Measurements from ENCODE around the gene KRT26.
"Not testable (repeated sequence)": the region's sequence is repeated elsewhere in the genome, so short reads cannot be mapped to it uniquely, and the experiment has no call there.

The KRT26 gene

GRCh38 chr17:40748666-40749065, 23.3 kb downstream of the KRT26 start:
- H3K4me3 ChIP-seq (ENCODE audit: low read length); H3K27me3 ChIP-seq (ENCODE audit: insufficient read depth, low read length); H3K4me1 ChIP-seq (ENCODE audit: insufficient read depth, low read length); H3K9me3 ChIP-seq (ENCODE audit: low read length); H2AFZ ChIP-seq (ENCODE audit: low read depth, low read length); H3K36me3 ChIP-seq (ENCODE audit: insufficient read depth, low read length): not testable (repeated sequence)

- Histone ChIP-seq H3K36me3 (ENCODE audit: insufficient read depth, low read length) (no peaks in the 10 kb centered on the region), H3K4me3 (ENCODE audit: low read length) (no peak overlapping the region), H3K27me3 (ENCODE audit: insufficient read depth, low read length) (peaks cover 15% of the 10 kb centered on the region), H2AFZ (ENCODE audit: low read depth, low read length) (no peak overlapping the region), H3K9me3 (ENCODE audit: low read length) (no peaks in the 10 kb centered on the region), H3K4me1 (ENCODE audit: insufficient read depth, low read length) (no peaks in the 10 kb centered on the region)
Observed at GRCh38 chr17:40738553-40738952, 33.4 kb downstream of the KRT26 start.

- Histone ChIP-seq H3K9me3 (ENCODE audit: low read length) (no peaks in the 10 kb centered on the region), H3K4me1 (ENCODE audit: insufficient read depth, low read length) (no peaks in the 10 kb centered on the region), H3K4me3 (ENCODE audit: low read length) (no peak overlapping the region), H3K27me3 (ENCODE audit: insufficient read depth, low read length) (peaks cover 14% of the 10 kb centered on the region), H2AFZ (ENCODE audit: low read depth, low read length) (no peak overlapping the region), H3K36me3 (ENCODE audit: insufficient read depth, low read length) (no peaks in the 10 kb centered on the region)
Observed at GRCh38 chr17:40735016-40735415, 37.0 kb downstream of the KRT26 start.

GRCh38 chr17:40734018-40734417, 38.0 kb downstream of the KRT26 start:
- H2AFZ ChIP-seq (ENCODE audit: low read depth, low read length): no peak overlapping the region
- no peak overlapping the region for H3K4me3 ChIP-seq (ENCODE audit: low read length)
- no peaks in the 10 kb centered on the region for H3K36me3 ChIP-seq (ENCODE audit: insufficient read depth, low read length)
- H3K9me3 ChIP-seq (ENCODE audit: low read length): no peaks in the 10 kb centered on the region
- no peaks in the 10 kb centered on the region for H3K4me1 ChIP-seq (ENCODE audit: insufficient read depth, low read length)
- peaks cover 13% of the 10 kb centered on the region for H3K27me3 ChIP-seq (ENCODE audit: insufficient read depth, low read length)

GRCh38 chr17:40730970-40731369, 41.0 kb downstream of the KRT26 start:
- H3K9me3 ChIP-seq (ENCODE audit: low read length): no peaks in the 10 kb centered on the region
- no peaks in the 10 kb centered on the region for H3K4me1 ChIP-seq (ENCODE audit: insufficient read depth, low read length)
- H2AFZ ChIP-seq (ENCODE audit: low read depth, low read length): no peak overlapping the region
- peaks cover 10% of the 10 kb centered on the region for H3K27me3 ChIP-seq (ENCODE audit: insufficient read depth, low read length)
- H3K36me3 ChIP-seq (ENCODE audit: insufficient read depth, low read length): no peaks in the 10 kb centered on the region
- H3K4me3 ChIP-seq (ENCODE audit: low read length): no peak overlapping the region

- Histone ChIP-seq H3K4me3 (ENCODE audit: low read length) (no peak overlapping the region), H3K4me1 (ENCODE audit: insufficient read depth, low read length) (no peaks in the 10 kb centered on the region), H3K36me3 (ENCODE audit: insufficient read depth, low read length) (no peaks in the 10 kb centered on the region)
Observed at GRCh38 chr17:40727447-40728231, 44.4 kb downstream of the KRT26 start.

GRCh38 chr17:40726919-40727318, 45.1 kb downstream of the KRT26 start:
- Histone ChIP-seq H2AFZ (ENCODE audit: low read depth, low read length) (no peak overlapping the region), H3K27me3 (ENCODE audit: insufficient read depth, low read length) (no peaks in the 10 kb centered on the region), H3K4me3 (ENCODE audit: low read length) (no peak overlapping the region), H3K9me3 (ENCODE audit: low read length) (no peaks in the 10 kb centered on the region), H3K36me3 (ENCODE audit: insufficient read depth, low read length) (no peaks in the 10 kb centered on the region), H3K4me1 (ENCODE audit: insufficient read depth, low read length) (no peaks in the 10 kb centered on the region)

More at GRCh38 chr17:40727447-40728231, 44.4 kb downstream of the KRT26 start:
- no peaks in the 10 kb centered on the region for H3K9me3 ChIP-seq (ENCODE audit: low read length)
- H2AFZ ChIP-seq (ENCODE audit: low read depth, low read length): no peak overlapping the region
- H3K27me3 ChIP-seq (ENCODE audit: insufficient read depth, low read length): no peaks in the 10 kb centered on the region

GRCh38 chr17:40724656-40725055, 47.3 kb downstream of the KRT26 start:
- Histone ChIP-seq H3K36me3 (ENCODE audit: insufficient read depth, low read length) (no peaks in the 10 kb centered on the region), H3K4me1 (ENCODE audit: insufficient read depth, low read length) (no peaks in the 10 kb centered on the region), H3K4me3 (ENCODE audit: low read length) (no peak overlapping the region), H3K27me3 (ENCODE audit: insufficient read depth, low read length) (no peaks in the 10 kb centered on the region), H3K9me3 (ENCODE audit: low read length) (no peaks in the 10 kb centered on the region), H2AFZ (ENCODE audit: low read depth, low read length) (no peak overlapping the region)

- H3K27me3 ChIP-seq (ENCODE audit: insufficient read depth, low read length): peaks cover 3% of the 10 kb centered on the region
- H3K9me3 ChIP-seq (ENCODE audit: low read length): no peaks in the 10 kb centered on the region
- no peak overlapping the region for H3K4me3 ChIP-seq (ENCODE audit: low read length)
- H3K36me3 ChIP-seq (ENCODE audit: insufficient read depth, low read length): no peaks in the 10 kb centered on the region
- no peaks in the 10 kb centered on the region for H3K4me1 ChIP-seq (ENCODE audit: insufficient read depth, low read length)
- no peak overlapping the region for H2AFZ ChIP-seq (ENCODE audit: low read depth, low read length)
Observed at GRCh38 chr17:40722241-40722640, 49.8 kb downstream of the KRT26 start.

- Histone ChIP-seq H3K4me1 (ENCODE audit: insufficient read depth, low read length) (no peaks in the 10 kb centered on the region), H3K9me3 (ENCODE audit: low read length) (no peaks in the 10 kb centered on the region), H3K27me3 (ENCODE audit: insufficient read depth, low read length) (peaks cover 3% of the 10 kb centered on the region), H3K36me3 (ENCODE audit: insufficient read depth, low read length) (no peaks in the 10 kb centered on the region), H3K4me3 (ENCODE audit: low read length) (no peak overlapping the region), H2AFZ (ENCODE audit: low read depth, low read length) (no peak overlapping the region)
Observed at GRCh38 chr17:40720899-40721298, 51.1 kb downstream of the KRT26 start.

GRCh38 chr17:40718930-40719329, 53.1 kb downstream of the KRT26 start:
- no peak overlapping the region for H2AFZ ChIP-seq (ENCODE audit: low read depth, low read length)
- no peaks in the 10 kb centered on the region for H3K9me3 ChIP-seq (ENCODE audit: low read length)
- no peak overlapping the region for H3K4me3 ChIP-seq (ENCODE audit: low read length)
- no peaks in the 10 kb centered on the region for H3K4me1 ChIP-seq (ENCODE audit: insufficient read depth, low read length)
- no peaks in the 10 kb centered on the region for H3K36me3 ChIP-seq (ENCODE audit: insufficient read depth, low read length)
- peaks cover 3% of the 10 kb centered on the region for H3K27me3 ChIP-seq (ENCODE audit: insufficient read depth, low read length)

- Histone ChIP-seq H3K4me3 (ENCODE audit: low read length) (no peak overlapping the region), H3K4me1 (ENCODE audit: insufficient read depth, low read length) (no peaks in the 10 kb centered on the region), H3K27me3 (ENCODE audit: insufficient read depth, low read length) (peaks cover 6% of the 10 kb centered on the region), H3K36me3 (ENCODE audit: insufficient read depth, low read length) (no peaks in the 10 kb centered on the region), H3K9me3 (ENCODE audit: low read length) (no peaks in the 10 kb centered on the region), H2AFZ (ENCODE audit: low read depth, low read length) (no peak overlapping the region)
Observed at GRCh38 chr17:40717776-40718175, 54.2 kb downstream of the KRT26 start.
